RWPE1 (cell line): ENCODE results near the gene CACTIN.

Experiments used
- CTCF ChIA-PET: fragments of 350-600 bp; sonication (Branson Sonifier 250); formaldehyde crosslinking; extraction: SDS; loops from one replicate; lab custom pipeline; 2021; lab: Yijun Ruan, JAX
- POLR2A ChIA-PET: fragments of 400-600 bp; formaldehyde crosslinking; extraction: SDS; loops from one replicate; lab custom pipeline; 2020; ENCODE audit warnings: antibody characterized with exemption; ENCODE audit not compliant: low non-redundant PET; lab: Yijun Ruan, JAX
- DNase-seq: peaks from one replicate; pipeline ENCODE4 v3.0.0; 2012; ENCODE audit warnings: low spot score
- H3K27ac ChIP-seq: fragments of 450-650 bp; 2 replicates; pipeline ENCODE4 v1.5.1; 2017
- TF ChIP-seq, protein P1 (sequence below): fragments of 450-650 bp; conservative IDR thresholded peaks from 2 replicates; pipeline ENCODE4 v1.5.1; 2017; ENCODE audit warnings: low read depth, mild to moderate bottlenecking

Gene CACTIN

GRCh38 chr19:3671680-3672574, 45.3 kb upstream of the CACTIN start:
- TF ChIP-seq, protein P1, sequence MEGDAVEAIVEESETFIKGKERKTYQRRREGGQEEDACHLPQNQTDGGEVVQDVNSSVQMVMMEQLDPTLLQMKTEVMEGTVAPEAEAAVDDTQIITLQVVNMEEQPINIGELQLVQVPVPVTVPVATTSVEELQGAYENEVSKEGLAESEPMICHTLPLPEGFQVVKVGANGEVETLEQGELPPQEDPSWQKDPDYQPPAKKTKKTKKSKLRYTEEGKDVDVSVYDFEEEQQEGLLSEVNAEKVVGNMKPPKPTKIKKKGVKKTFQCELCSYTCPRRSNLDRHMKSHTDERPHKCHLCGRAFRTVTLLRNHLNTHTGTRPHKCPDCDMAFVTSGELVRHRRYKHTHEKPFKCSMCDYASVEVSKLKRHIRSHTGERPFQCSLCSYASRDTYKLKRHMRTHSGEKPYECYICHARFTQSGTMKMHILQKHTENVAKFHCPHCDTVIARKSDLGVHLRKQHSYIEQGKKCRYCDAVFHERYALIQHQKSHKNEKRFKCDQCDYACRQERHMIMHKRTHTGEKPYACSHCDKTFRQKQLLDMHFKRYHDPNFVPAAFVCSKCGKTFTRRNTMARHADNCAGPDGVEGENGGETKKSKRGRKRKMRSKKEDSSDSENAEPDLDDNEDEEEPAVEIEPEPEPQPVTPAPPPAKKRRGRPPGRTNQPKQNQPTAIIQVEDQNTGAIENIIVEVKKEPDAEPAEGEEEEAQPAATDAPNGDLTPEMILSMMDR: no peak
- H3K27ac ChIP-seq: no peak overlapping the region
- POLR2A ChIA-PET: no interaction called here
- CTCF ChIA-PET: interaction anchor here (0.6 kb wide), 1 partner anchor 47 kb away, joined by 4 read pairs; no protein-coding TSS in a partner anchor
- no peak for DNase-seq

- no peak overlapping the region for H3K27ac ChIP-seq
- no peak for DNase-seq
- ChIA-PET CTCF (interaction anchor here (0.6 to 0.7 kb wide), 2 partner anchors 11 to 32 kb away, joined by 3 to 4 read pairs; no protein-coding TSS in a partner anchor), POLR2A (no interaction called here)
- TF ChIP-seq, protein P1: no peak
Measured at GRCh38 chr19:3670796-3671679, 44.4 kb upstream of the CACTIN start.

DNA sequence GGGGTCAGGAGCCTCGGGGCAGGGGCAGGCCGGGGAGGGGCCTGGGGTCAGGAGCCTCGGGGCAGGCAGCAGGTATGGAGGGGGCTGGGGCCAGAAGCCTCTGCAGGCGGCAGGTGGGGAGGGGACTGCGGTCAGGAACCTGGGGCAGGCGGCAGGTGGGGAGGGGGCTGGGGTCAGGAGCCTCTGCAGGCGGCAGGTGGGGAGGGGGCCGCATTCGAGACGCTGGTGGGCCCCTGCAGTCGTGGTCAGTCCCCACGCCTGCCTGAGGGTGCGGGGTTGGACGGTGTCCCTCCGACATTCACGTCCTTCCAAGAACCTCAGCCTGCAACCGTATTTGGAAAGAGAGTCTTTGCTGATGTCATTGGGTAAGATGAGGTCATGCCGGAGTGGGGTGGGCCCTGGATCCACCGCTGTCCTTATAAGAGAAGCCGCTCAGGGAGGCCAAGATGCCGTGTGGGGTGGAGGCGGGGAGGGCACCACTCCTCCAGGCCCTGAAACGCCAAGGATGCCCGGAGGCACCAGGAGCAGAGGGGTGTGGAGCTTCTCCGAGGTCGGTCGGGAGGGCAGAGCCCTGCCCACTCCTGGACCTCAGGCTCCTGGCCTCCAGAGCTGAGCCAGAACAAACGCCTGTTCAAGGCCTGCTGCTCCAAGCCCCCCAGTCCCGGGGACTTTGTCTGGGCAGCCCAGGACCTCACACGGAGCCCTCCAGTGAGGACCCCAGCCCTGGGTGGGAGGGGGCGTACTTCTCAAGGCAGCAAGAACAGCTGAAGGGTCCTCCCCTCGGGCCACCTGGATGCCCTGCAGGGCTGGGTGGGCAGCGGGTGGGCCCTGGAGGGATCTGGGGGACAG, 43.6 kb upstream of the CACTIN start:
- TF ChIP-seq, protein P1: no peak
- CTCF ChIA-PET: interaction anchor here (0.6 kb wide), 1 partner anchor 946 kb away, joined by 3 read pairs; no protein-coding TSS in a partner anchor
- POLR2A ChIA-PET: no interaction called here
- DNase-seq: no peak
- H3K27ac ChIP-seq: no peak overlapping the region

- DNase-seq: no peak
- ChIA-PET POLR2A (interaction anchor here (0.6 kb wide), 1 partner anchor 43 kb away, joined by 5 read pairs; no protein-coding TSS in a partner anchor), CTCF (no interaction called here)
- TF ChIP-seq, protein P1: no peak
- no peak overlapping the region; the same call in 1 of the 2 replicates for H3K27ac ChIP-seq
Measured at GRCh38 chr19:3669082-3669946, 42.7 kb upstream of the CACTIN start.

DNA sequence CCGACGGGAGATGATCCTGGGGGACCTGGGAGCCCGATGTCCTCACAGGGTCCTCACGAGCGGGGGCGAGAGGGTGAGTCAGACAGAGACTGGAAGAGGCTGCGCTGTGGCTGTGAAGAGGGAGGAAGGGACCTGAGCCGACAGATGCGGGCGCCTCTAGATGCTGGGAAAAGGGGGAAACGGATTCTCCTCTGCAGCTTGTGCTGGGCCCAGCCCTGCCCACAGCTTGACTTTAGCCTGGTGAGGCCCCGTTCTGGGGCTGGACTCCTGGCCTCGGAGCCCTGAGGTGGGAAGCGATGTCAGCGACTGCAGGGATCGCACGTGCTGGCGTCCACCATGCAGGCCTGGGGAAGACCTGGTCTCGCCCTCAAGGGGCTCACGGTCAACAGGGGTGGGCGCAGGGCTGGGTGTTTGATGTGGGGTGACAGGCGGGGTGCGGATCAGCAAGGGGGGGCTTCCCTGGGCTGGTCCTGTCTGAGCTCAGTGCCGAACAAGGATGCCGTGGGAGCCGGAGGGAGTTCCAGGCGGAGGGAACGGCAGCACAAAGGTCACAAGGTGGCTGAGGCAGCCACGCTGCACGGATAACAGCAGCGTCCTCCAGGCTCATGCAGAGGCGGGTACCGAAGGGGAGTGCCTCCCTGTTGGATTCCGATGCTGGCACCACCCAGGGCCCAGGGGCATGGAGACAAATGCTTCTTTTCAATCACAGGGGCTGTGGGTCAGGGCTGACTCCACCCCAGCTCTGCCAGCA, 41.9 kb upstream of the CACTIN start:
- TF ChIP-seq, protein P1: no peak
- H3K27ac ChIP-seq: no peak overlapping the region; the same call in 1 of the 2 replicates
- DNase-seq: no peak
- CTCF ChIA-PET: no interaction called here
- POLR2A ChIA-PET: interaction anchor here (0.6 kb wide), 1 partner anchor 44 kb away, joined by 5 read pairs; no protein-coding TSS in a partner anchor
